Stimulated activated CD8-positive, alpha-beta memory T cell treated with anti-CD3 and anti-CD28 coated beads, Interleukin-7, amount 100 ng/mL, for 48 hours (primary cell): ENCODE measurements around the gene PRL.

Experiments
- DNase-seq, 2 donors: peaks; one replicate each; pipeline ENCODE4 v3.0.0-alpha.2; 2020; ENCODE audit warnings: low read depth in 1 of 2; ENCODE audit errors: extremely low read depth in 1 of 2

Gene PRL

DNA sequence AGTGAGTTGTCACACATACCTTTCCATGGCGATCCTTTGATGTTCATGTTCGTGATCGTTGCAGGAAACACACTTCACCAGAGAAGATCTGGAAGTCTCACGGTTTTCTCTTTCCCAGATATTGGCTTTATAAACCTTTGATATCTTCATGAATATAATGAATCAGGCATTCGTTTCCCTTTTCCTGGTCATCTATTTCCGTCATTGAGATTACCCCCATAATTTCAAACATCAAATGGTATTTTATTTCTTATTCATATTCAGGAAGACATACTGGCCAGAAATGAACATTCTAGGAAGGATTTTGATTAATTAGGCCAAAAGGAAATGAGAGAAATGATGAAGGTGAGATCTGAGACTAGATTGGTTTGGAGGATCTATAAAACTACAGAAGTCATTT is at the start of gene PRL:
PRL (minus strand) TSS at position 101 of the 400 bp plus-strand sequence; CDS start at position 47, 54 bp downstream.
- DNase-seq = no peak

- no peak for DNase-seq
Measured at GRCh38 chr6:22343864-22344263, 47.0 kb upstream of the PRL start.

DNA sequence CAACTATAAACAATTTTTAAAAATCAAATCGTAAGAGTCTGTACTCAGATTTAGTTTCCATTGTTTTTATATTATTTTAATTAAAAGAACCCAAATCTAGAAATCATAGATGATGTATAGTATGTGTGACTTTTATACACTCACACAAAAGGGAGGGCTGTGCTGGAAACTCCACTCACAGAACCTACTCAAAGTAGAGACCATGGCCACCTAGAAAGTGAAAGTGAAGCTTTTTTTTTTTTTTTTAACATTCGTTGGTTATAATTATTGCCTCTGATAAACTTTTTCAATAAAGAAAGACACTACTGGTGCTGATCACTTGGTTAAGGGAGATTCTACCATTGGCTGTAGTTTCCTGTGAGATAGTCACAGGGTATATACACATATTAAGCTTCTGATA is 37.9 kb upstream of the PRL start:
- DNase-seq = no peak

- no peak for DNase-seq
Measured at GRCh38 chr6:22333802-22334201, 37.0 kb upstream of the PRL start.

- no peak for DNase-seq
Measured at GRCh38 chr6:22332711-22333110, 35.9 kb upstream of the PRL start.

- no peak for DNase-seq
Measured at GRCh38 chr6:22332216-22332615, 35.4 kb upstream of the PRL start.

GRCh38 chr6:22330941-22331340 is 34.1 kb upstream of the PRL start:
- no peak for DNase-seq

GRCh38 chr6:22328474-22328873 is 31.6 kb upstream of the PRL start:
- no peak for DNase-seq

GRCh38 chr6:22327881-22328280 is 31.0 kb upstream of the PRL start:
- no peak for DNase-seq

DNA sequence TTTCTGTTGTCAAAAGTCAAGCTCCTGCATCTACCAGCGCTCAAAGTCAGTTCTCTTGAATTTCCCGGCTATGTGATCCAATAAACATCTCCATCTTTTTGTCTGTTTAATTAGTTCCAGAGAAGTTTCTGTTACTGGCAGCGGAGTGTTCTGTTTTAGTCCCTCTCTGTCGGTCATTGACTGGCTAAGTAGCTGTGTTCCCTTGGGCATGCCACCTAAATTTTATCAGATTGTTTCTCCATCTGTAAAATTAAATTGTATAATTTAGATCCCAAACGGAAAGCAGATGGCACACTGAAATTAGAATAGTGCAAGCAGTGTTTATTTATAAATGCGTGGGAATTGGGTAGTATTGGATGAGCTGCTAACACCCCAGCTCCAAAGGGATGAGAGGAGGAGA is 29.7 kb upstream of the PRL start:
- DNase-seq = no peak

DNA sequence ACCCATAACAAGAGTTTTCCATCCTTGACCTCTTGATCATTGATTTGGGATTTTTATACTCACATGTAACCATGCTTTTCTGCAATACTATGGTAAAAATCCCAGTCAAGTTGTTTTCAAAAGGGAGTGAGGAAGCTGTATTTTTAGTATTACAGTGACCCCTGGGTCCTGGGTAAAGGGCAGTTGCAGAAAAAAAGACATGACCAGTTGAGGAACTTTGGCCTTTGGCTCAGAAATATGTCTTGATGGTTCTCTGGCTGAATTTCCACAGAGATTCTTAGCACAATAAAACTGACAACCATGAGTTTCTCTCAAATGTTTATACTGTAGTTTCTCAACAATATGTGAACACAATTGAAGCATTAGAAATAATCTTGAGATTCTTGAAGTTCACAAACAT is 28.6 kb upstream of the PRL start:
- DNase-seq = no peak

DNA sequence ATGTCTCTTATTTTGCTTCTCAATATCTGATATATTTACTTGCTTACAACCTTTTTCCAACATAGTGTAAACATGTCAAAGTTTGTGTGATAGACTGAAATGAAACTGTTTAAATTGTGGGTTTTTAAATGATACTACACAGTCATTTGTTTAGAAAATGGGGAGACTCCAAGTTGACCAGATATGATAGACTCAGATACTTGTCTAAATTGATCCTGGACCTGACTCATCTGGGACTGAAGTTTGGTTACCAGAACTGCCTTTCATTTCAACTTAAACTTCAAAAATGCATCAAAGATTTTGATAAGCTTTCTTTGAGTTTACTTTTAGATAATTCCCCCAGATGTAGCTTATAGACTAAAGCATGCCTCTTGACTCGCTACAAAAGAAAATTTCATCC is 27.0 kb upstream of the PRL start:
- no peak for DNase-seq

- no peak for DNase-seq
Measured at GRCh38 chr6:22322103-22323030, 25.5 kb upstream of the PRL start.

DNA sequence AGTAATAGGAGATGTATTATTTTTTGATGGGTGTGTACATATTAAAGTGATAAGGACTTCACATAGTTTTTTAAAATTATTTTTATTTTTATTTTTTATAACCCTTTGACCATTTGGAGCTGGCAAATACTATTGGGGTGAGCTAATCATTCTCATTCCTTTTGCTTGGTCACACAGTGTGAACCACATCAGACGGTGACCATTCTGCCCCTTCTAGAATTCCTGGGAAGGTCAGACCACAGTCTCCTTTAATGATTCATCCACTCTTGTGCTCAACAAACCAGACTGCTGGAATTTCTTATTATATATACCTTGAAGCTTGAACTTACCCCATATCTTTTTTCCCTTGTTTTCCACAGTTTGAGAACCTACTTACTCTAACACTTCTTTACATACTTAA is 23.9 kb upstream of the PRL start:
- no peak for DNase-seq

- DNase-seq = no peak
Measured at GRCh38 chr6:22318404-22318803, 21.6 kb upstream of the PRL start.

- DNase-seq = no peak
Measured at GRCh38 chr6:22313796-22314195, 17.0 kb upstream of the PRL start.

- no peak for DNase-seq
Measured at GRCh38 chr6:22308939-22309338, 12.1 kb upstream of the PRL start.

- DNase-seq = no peak
Measured at GRCh38 chr6:22306741-22307466, 10.1 kb upstream of the PRL start.

DNA sequence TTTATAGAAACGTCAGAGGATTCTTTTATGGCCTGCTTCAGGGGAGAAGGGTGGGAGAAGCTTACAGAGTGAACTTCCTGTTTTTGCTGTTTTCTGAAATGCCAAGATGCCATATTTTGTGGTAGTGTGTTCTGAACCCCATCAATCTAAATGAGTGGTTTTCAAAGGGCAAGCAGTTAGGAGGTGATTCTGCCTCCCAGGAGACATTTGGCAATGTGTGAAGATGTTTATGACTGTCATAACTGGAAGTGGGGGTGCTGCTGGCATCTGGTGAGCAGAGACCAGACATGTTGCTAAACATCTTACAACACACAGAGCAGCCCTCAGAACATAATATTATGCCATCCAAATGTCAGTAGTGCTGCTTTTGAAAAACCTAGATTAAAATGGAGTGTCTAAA is 6.0 kb upstream of the PRL start:
- no peak for DNase-seq

DNA sequence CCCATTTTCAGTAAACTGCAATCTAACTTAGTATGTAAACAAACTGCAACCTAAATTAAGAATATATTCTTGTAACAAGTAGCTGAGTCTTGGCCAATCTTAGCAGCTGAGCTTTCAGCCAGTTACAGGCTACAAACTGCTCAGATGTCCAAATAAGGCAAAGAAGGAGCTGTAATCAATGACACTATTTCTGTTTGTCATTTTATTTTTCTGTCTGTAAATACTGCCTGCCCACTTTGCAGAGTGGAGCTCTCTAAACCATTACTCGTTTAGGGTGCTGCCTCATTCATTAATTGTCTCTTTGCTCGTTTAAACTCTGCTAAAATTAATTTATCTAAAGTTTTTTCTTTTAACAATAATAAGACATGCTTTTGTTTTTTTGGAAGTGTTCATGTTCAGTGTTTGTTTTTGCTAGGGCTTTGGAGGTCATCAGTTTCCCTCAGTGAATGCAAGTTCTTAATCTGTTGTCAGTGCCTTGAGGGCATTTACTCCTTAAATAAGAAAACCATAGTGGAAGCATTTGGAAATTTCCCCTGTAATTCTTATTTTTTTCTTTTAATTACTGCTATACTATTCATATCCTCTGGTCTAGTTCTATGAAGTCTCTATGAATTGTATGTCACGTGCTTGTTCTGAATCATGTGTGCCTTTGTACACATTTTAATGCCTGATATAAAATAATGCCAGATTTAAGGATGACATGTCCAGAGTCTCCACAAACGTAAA is 3.6 kb upstream of the PRL start:
- DNase-seq = no peak

DNA sequence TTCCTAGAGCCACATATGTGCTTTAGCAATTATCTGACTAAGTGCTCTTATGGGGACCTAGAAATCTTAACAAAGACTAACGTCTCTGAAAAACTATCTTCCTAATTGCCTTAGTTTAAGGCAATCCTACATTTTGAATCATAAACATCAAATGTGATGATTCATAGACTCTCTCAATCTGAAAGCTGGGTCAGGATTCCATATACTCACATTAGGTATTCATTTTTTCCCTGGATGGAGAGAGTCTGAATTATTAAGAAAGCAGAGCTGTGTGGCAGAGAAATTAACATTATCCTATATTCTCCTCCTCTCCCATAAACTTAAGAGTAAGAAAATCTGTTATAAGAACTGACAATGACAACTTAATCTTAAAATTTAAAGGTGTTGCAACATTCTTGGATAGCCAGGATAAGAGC is 1.6 kb upstream of the PRL start:
- no peak for DNase-seq
